Activated naive CD4-positive, alpha-beta T cell treated with Interleukin-2 at 50 U/mL for 16 hours (primary cell): ENCODE results near the gene ACOX3.
"Not testable (repeated sequence)": the region's sequence is repeated elsewhere in the genome, so short reads cannot be mapped to it uniquely, and the experiment has no call there.

ENCODE experiments used
- DNase-seq: peaks from one replicate; pipeline ENCODE4 v3.0.0-alpha.2; 2020

Gene ACOX3

DNA sequence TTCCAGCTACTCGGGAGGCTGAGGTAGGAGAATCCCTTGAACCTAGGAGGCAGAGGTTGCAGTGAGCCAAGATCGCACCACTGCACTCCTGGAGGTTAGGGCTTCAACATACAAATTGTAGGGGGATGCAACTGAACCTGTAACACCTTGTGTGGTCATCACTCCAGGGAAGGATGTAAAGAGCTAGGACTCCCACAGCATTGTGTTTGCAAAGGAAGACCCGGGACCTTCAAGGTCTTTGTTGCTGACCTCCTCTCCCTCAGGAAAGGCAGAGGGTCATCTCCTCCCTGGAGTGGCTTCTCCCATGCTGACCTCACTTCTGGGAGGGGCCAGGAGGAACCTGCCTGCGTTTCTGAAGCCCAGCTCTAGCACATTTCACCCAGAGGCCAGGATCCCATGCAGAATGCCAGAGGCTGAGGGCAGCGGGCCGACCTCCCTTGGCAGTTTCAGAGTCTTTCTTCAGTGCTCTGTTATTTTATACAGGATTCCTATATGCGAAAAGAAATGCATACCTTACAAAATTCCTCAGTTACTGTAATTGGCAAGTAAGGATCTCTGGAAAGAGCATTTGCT lies 90.8 kb downstream of the ACOX3 start:
- no peak for DNase-seq

DNA sequence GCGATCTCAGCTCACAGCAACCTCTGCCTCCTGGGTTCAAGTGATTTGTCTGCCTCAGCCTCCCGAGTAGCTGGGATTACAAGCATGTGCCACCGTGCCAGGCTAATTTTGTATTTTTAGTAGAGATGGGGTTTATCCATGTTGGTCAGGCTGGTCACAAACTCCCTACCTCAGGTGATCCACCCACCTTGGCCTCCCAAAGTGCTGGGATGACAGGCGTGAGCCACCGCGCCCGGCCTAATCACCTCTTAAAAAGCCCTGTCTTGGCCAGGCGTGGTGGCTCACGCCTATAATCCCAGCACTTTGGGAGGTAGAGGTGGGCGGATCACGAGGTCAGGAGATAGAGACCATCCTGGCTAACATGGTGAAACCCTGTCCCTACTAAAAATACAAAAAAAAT lies 91.3 kb downstream of the ACOX3 start:
- not testable (repeated sequence) for DNase-seq

DNA sequence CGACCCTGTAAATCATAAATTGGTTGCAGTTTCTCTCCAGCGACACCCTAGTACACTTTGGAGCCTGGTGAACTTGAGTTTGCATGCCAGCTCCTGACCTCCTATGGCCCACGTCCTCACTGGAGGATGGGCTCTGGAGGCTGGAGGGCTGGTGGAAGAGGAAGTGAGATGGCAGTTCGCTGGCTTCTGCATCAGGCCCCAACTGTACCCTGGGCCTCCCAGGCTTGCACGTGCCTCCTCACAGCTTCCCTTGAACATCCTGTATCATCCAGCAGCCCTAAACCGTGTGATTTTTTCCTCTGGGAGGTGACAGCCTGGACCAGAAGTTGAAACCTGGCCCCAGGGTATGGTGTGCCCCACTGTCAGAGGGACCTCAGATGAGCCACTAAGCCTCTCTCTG lies 92.5 kb downstream of the ACOX3 start:
- DNase-seq, result no peak

DNA sequence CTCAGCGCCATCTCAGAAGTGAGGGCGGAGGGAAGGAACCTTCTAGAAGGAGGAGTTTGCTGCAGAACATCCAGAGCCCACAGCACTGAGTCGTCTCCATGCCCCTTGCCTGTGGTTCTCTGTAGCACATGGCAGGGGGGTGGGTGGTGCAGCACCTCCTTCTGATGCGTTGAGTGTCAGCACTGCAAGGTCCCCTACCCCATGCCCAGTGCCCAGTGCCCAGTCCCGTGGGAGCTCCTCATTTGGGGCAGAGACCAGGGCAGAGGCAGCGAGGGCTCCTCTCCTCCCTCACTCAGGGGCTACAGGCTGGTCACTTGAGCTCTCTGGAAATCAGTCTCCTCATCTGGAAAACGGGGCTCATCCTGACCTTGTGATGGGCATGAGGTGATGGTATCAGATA lies 92.9 kb downstream of the ACOX3 start:
- DNase-seq, result no peak

DNA sequence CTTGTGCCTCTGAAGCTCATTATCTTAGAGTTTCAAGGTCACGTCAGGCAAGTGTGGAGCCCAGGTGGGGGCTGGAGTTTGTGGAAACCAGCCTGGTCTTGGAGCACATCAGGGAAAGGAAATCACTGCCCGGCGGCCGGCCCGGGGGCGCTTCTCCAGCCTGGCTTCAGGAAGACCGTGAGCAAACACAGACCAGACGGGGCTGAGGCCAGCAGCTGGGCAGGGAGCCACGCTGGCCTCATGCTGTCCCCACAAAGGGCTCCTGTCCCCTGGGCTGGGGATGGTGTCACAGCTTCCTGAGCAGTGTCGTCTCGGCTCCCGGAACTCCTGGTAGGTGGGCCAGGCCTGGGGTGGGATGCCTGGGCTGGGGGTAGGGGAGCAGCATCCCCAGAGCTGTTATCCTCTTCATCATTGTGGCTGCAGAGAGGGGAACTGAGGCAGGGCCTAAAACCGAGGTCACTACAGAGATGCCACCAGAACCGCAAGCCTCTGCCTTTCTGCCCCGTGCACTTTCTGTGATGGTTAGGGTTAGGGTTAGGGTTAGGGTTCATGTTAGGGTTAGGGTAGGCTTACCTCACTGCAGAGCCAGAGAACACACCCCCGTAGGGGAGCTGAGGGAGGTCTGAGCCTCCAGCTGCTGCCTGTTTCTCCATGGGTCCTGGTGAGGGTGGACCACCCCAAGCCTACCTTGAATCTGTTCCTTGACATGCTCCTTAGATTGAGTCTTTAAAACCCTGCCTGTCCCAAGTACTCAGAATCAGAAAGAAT lies 93.5 kb downstream of the ACOX3 start:
- DNase-seq, result no peak

DNA sequence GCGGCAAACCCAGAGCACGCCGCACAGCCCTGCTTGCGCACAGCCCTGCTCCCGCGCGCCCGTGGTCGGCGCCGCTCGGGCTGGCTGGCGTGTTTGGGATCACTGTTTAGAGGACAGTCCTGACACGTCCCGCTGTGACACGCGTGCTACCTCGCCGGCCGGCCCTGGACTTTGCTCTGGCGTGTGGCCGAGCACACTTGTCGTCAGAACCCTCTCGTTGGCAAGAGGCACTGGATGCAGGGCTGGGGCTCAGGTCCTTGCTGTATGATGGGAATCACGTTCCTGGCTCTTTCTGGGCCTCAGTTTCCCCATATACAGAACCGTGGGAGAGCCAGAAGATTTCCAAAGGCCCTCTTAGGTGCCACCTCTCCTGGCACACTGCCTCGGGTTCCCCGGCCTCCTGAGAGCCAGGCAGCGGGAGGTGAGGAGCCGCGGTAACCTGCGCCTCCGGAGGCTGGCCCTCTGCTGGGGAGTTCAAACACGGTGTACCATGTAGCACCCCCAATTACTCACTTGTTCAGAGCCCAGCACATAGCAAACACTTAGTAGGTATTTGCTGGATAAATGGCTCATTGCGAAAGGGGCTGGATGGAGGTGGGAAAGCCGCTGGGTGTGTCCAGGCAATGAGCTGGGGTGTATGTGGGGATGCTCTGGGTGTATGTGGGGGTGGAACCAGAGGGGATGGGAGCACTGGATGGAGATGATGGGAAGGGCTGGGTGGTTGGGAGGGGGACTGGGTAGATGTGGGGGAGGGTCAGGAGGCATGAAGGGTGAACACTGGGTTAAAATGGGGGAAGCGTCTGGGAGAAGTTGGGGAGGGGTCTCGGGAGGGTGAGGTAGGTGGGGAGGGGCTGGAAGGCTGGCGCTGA lies 94.3 kb downstream of the ACOX3 start:
- DNase-seq, result no peak

DNA sequence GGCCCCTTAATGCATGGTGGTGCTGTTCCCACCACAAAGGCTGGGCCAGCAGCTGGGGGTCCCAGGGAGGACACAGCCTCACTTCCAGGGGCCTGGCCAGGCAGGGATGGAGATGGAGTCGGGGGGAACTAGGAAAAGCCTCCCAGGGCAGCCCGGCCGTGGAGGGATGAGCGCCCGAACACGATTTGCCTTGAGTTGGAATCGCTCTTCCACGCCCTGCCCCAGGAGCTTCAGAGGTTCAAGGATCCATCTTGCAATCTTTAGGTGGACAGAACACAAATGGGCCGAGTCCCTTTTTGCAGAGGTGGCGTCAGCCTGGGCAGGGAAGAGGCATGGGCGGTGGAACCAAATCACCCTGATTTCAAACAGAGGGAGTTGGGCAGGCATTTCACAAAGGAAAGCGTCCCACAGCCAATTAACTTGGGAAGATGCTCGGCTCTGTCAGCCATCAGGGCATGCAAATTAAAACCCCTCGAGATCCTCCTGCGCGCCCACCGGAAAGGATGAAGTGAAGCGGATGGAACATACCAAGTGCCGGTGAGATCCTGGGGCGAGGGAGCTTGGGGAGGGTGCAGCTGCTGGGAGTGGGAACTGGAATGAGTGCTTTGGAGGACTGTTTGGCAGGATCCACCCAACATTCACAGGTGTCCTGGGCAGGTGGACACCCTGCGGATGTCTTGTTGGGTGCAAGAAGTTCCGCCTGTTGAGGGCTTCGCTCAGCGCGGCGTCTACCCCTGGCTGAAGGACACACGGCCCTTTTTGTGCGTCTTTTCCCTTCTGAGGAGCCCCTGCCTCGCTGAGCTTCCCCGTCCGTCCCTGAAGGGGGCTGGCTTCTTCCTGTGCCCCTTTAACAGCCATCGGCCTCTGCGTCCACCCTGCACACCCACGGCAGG lies 95.2 kb downstream of the ACOX3 start:
- no peak for DNase-seq

DNA sequence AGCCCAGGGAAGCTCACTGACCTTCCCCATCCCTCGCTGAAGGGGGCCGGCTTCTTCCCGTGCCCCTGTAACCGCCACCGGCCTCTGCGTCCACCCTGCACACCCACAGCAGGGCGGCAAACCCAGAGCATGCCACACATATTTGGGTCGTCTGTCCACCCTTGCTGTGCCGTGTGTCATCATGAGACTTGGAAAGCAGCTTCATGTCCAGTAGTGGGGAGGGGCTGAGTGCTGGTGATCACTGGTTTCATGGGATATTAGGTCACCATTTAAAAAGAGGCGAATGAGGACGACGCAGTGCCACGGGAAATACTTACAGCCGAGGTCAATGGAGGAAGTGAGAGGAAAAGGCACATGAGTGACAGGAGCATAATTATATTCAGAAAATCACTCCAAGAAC lies 96.1 kb downstream of the ACOX3 start:
- no peak for DNase-seq

DNA sequence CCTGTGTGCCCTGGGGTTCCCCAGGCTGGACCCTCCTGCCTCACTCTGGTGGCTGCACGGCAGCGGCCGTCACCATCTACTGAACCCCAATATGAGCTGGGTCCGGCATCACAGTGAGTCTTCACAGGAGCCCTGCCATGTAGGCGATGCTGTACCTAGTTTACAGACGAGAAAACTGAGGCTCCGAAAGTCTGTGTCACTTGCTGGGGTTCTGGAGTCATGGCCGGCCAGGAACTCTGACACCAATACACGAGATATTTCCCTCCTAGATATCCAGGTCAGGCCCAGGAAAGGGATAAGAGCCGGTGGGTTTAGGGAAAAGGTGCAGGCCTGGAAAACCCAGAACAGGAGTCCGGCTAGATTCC lies 96.6 kb downstream of the ACOX3 start:
- no peak for DNase-seq

DNA sequence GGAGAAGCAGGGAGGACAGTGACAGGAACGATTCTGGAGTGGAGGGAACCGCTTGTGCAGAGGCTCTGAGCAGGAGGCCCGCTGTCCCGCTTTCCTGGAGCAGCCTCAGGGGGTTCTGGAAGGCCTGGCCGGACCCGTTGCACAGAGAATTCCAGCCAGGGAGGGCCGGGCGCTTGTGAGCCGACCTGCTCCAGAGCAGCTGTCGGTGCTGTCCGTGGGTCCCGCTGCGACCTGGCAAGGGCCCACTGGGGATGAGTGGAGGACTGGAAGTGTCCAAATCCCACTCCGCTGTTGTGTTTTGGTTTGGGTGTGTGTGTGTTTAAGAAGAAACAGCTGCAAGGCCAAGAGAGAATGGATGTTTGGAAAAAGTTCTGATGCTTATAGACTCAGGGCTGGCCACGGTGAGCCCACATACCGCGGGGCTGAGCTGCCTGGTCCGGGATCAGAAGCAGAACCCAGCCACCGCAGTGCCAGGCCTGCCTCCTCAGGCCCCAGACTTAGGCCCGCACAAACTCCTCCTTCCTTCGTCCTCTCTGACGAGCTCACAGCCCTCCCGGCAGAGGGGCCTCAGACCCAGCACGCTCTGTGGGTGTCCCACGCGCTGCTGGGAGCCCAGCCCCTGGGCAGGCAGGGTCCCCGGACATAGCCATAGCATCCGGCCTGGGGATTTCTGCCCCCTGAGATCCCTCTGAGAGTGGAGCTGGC lies 97.1 kb downstream of the ACOX3 start:
- no peak for DNase-seq

DNA sequence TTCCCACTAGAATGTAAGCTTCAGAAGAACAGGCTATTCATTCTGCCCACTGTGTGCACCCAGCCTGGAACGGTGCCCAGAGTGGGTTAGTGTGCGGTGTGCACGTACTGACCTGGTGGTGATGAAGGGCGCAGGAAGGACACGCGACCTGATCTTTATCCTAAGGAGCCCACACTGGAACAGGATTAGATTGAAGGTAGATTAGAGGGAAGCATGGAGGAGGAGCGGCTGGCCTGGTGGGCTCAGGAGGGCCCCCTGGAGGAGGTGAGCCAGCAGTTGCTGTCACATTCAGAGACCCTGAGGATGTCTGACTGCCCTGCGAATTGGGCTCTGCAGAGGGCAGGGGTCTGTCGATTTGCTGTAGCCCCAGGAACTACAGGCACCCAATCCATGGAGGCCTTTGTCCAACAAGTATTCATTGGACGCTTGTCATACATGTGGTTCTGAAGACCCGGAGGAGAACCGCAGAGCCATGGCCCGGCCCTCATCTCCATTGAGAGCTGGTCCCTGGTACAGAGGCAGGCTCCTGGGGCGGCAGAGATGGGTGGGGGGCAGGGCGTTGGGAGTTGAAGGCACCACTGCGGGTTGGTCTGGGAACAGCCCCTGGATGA lies 97.8 kb downstream of the ACOX3 start:
- DNase-seq, result no peak

DNA sequence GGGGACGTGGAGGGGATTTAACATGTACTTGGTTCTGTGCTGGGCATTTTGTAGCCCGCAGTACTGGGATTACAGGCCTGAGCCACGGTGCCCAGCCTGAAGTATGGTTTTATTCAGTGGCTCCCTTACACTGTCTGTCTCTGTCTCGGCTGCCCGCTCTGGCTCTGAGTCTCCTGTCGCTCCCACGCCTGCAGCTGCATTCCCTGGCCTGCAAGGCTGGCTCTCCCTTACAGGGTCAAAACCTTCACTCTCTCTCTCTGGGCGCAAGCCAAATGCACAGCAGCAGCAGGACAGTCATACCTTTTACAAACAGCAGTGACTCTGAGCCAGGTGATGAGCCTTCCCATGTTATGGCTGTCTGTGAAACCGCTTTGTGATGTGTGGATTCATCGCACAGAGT lies 98.8 kb downstream of the ACOX3 start:
- DNase-seq, result no peak

DNA sequence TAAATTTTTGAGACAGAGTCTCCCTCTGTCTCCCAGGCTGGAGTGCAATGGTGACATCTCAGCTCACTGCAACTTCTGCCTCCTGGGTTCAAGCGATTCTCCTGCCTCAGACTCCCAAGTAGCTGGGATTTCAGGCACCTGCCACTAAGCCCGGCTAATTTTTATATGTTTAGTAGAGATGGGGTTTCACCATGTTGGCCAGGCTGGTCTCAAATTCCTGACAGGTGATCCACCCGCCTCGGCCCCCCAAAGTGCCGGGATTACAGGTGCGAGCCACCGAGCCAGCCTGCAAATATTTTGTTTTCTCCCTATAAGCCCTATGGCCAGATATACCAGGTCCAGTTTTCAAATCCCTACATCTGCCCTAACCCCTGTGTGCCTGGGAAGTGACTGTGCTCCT lies 99.2 kb downstream of the ACOX3 start:
- not testable (repeated sequence) for DNase-seq

DNA sequence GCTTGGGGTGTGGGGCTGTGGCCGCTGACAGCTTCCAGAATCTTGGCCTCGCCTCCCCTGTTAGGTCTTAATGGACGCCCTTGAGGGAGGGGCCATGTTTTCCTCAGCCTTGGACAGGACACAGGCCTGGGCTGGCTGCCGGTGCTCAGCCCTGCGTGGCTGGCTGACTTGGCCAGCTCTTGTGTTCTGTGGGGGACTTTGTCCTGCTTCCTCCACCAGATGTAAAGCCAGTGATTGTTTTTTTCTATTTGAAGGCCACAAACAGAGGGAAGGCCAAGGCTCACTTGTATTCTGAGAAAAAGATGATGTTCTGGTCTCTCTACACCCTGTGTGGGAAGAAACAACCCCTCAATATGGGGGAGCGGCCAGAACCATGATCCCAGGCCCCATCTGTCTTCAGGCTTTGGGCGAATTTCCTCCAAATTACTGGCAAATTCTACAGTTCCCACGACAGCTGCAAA lies 99.7 kb downstream of the ACOX3 start:
- no peak for DNase-seq

DNA sequence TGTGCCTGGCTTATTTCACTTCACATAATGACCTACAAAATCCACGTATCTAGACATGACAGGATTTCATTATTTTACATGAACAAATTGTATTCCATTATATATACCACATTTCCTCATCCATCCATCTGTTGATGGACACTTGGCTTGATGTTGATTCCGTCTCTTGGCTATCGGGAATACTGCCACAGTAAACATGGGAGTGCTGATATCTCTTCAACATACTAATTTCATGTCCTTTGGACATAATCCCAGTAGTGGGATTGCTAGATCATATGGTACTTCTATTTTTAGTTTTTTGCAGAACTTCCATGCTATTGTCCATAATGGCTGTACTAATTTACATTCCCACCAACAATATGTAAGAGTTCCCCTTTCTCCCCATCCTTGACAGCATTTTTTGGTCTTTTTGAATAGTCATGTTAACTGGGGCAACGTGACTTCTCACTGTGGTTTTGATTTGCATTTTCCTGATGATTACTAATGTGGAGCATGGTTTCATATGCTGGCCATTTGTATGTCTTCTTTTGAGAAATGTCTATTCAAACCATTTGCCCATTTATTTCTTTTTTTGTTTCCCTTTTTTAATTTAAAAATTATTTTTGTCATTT lies 102.1 kb downstream of the ACOX3 start:
- no peak for DNase-seq

DNA sequence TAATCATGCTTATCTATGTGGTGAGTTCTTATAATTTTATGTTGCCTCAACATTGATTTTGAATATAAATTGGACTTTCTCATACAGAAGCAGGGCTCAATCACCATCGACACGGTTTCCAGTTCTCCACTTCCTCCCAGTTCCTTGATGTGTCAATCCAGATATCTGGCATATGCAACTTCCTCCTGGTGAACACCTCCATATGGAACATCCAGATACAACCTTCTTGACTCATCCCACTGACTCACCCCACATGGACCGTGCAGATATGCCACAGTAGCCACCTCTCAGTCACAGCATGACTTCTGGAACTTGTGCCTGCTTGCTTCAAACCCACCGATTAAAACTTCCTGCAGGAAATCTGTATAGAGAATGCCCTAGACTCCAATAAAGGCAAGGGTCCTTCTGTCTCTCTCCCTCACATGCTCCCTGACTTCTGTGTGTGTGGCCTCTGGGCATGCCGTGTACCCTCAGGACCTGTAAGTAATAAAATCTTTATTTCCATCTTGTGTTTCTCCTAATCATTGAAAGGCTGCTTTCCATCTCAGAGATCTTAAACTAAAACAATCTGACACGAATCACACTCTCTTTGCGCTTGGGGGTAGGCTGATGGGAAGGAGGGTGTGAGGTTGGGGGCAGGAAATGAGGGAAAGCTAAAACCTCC lies 104.0 kb downstream of the ACOX3 start:
- no peak for DNase-seq

DNA sequence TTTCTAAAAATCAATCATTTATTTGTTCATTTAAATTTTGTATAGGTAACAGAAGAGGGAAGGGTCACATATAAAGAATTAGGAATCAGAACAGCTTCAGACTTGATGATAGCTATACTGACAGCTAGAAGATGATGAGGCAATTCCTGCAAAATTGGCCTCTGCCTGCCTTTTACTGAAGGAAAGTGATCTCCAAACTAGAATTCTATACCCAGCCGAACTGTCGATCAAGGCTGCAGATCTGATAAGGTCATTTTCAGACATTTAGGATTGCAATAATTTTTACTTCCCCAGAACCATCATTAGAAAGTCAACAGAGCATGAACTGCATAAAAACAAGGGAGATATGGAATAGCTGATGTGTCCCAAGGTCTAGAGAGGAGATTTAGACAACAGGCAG lies 104.7 kb downstream of the ACOX3 start:
- DNase-seq, result no peak

DNA sequence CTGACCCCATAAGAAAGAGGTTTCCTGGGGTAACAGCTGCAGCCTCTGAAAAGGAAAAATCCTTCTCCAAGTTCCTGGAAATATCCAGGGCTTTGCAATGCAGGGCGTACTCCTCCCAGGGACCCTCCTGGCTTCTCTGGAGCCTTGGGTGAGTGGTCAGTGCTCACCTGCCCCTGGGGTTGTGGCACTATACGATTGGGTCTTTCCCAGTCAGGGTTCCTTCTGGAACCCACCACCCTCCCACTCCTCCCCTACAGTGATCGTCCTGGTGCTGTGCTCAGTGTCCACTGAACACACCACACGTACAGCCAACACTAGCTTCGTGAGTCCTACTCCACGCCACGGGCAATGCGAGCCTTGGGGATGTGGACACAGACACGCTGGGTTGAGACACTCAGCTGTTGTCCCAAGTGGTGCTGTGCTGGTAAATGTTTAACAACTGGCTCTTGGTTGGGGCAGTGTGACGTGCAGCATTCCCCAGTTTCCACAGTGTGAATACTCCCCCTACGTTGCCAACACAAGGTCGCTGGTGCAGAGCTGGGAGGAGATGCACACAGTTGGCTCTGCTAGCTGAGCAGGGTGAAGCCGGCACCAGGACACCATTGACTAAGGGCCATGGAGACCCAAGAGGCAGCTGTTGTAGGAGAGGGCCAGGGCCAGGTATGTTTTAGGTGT lies 105.6 kb downstream of the ACOX3 start:
- DNase-seq, result no peak

DNA sequence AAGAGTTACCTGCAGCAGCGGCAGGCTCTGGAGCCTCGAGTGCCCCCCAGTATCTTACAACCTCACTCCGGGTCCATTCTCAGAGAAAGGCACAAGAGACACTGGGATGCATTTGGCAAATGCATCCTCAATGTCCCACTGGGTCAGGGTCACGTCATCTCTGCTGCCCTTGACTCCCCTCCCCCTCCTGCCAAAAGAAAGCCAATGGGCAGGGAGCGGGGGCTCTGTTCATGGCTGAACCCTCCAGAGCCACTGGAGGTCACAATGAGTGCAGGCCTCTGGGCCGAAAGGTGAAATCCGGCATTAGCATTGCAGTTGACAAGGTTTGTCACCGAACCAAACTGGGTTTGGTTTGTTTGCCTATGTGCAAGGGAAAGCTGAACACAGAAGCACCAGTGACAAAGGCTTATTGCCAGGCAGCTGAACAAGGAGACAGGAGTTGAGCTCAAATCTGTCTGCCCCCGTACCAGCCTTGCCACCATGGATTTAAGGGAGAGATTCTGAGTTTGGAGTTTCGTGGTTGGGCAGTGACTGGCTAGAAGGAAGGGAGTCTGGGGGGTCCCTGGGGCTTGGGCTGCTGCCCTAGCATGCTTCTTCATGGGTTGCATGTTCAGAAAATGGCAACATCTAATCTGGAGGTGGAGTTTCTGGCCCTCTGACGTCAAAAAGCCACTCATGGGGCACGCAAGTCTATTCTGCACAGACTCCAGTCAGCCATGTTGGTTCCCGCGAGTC lies 106.6 kb downstream of the ACOX3 start:
- DNase-seq, result no peak
